Keratinocyte (primary cell): Measurements from ENCODE around the gene ASIC2. TPM values are rescaled to one million over a fixed set of nuclear protein-coding genes. Genes with fewer than 3 reads are reported as not detected.

Experiments
- DNase-seq: peaks from one replicate; pipeline ENCODE4 v3.0.0-alpha.2; 2011; ENCODE audit warnings: low read depth, missing footprints, low spot score
- FAIRE-seq: peaks from 2 replicates; lab custom pipeline; 2011; peaks lifted over from hg19 to GRCh38; lab: Jason Lieb, UNC
- H2AFZ ChIP-seq: 2 replicates; pipeline ENCODE4 v1.6.0; 2012; ENCODE audit warnings: low read length, control low read depth, inconsistent platforms; ENCODE audit not compliant: control insufficient read depth
- H3K27ac ChIP-seq: 2 replicates; pipeline ENCODE4 v1.5.1; 2011; ENCODE audit warnings: low read length; ENCODE audit not compliant: control insufficient read depth, insufficient read depth
- H3K27me3 ChIP-seq: 3 replicates; pipeline ENCODE4 v1.6.0; 2011; ENCODE audit warnings: low read length; ENCODE audit not compliant: control insufficient read depth, insufficient read depth; ENCODE audit errors: extremely low read depth
- H3K36me3 ChIP-seq, 2 experiments: 2 replicates in 1 of 2; 3 replicates in 1 of 2; pipeline ENCODE4 v1.5.1; 2011; ENCODE audit warnings: low read length in 2 of 2, mild to moderate bottlenecking in 1 of 2; ENCODE audit not compliant: control insufficient read depth in 2 of 2, insufficient read depth in 2 of 2; ENCODE audit errors: extremely low read depth in 1 of 2
- H3K4me1 ChIP-seq: 3 replicates; pipeline ENCODE4 v1.5.1; 2011; ENCODE audit warnings: low read length; ENCODE audit not compliant: control insufficient read depth, insufficient read depth; ENCODE audit errors: extremely low read depth
- H3K4me2 ChIP-seq: 3 replicates; pipeline ENCODE4 v1.6.0; 2011; ENCODE audit warnings: low read depth, low read length; ENCODE audit not compliant: control insufficient read depth, insufficient read depth; ENCODE audit errors: extremely low read depth
- H3K4me3 ChIP-seq, 3 experiments: fragments of 200-600 bp in 1 of 3; sonication (generic) in 1 of 3; 2 replicates in 2 of 3; 3 replicates in 1 of 3; pipeline ENCODE4 v1.5.1; 2011 to 2016; ENCODE audit warnings: low read length in 3 of 3, mild to moderate bottlenecking in 3 of 3, control low read depth in 2 of 3, inconsistent platforms in 1 of 3, low read depth in 1 of 3, mixed read lengths in 1 of 3, mixed run types in 1 of 3, moderate library complexity in 1 of 3; ENCODE audit not compliant: control insufficient read depth in 2 of 3, insufficient read depth in 2 of 3; ENCODE audit errors: extremely low read depth in 1 of 3
- H3K79me2 ChIP-seq: 2 replicates; pipeline ENCODE4 v1.6.0; 2012; ENCODE audit warnings: low read length; ENCODE audit not compliant: control insufficient read depth, insufficient read depth
- H3K9ac ChIP-seq: 3 replicates; pipeline ENCODE4 v1.6.0; 2011; ENCODE audit warnings: low read length; ENCODE audit not compliant: control insufficient read depth, insufficient read depth; ENCODE audit errors: extremely low read depth
- H3K9me1 ChIP-seq: 3 replicates; pipeline ENCODE4 v1.6.0; 2011; ENCODE audit warnings: low read length; ENCODE audit not compliant: control insufficient read depth, insufficient read depth; ENCODE audit errors: extremely low read depth
- H3K9me3 ChIP-seq: 2 replicates; pipeline ENCODE4 v1.5.1; 2012; ENCODE audit warnings: low read depth, low read length; ENCODE audit not compliant: control insufficient read depth
- H4K20me1 ChIP-seq: 3 replicates; pipeline ENCODE4 v1.6.0; 2011; ENCODE audit warnings: low read length; ENCODE audit not compliant: control insufficient read depth, insufficient read depth; ENCODE audit errors: extremely low read depth
- EZH2 ChIP-seq: IDR thresholded peaks from one replicate; pipeline ENCODE4 v1.6.1; 2012; ENCODE audit warnings: inconsistent platforms, mild to moderate bottlenecking, low read length, moderate library complexity
- dilution Hi-C: fragments of 300-500 bp; cut with MboI; formaldehyde crosslinking; loops from one replicate; pipeline ENCODE4 v1.7.0; 2020; ENCODE audit warnings: low sequenced_read_pairs; ENCODE audit not compliant: extremely low pct_ligation_motif_present
- polyA plus RNA-seq, 5 experiments: library from polyadenylated mRNA; depleted of rRNA in 3 of 5; stranded (reverse) in 3 of 5; stranded (forward) in 1 of 5; unstranded in 1 of 5; fragments of >200 nt; gene quantifications; 1 replicate in 1 of 5; 2 replicates in 3 of 5; 3 replicates in 1 of 5; pipeline versions ENCODE4 v1.2.1 to v1.2.3, GENCODE V29; 2011 to 2012; ENCODE audit warnings: missing spikeins in 2 of 5, low read depth in 1 of 5, low replicate concordance in 1 of 5
- TF ChIP-seq, protein P1 (sequence below), 3 experiments: IDR thresholded peaks in 1 of 3; conservative IDR thresholded peaks in 1 of 3; optimal IDR thresholded peaks in 1 of 3; 2 replicates in 2 of 3; 3 replicates in 1 of 3; pipeline versions ENCODE3 to v1.5.1; 2011; ENCODE audit warnings: low read length in 3 of 3, mild to moderate bottlenecking in 3 of 3, moderate library complexity in 2 of 3, control low read depth in 1 of 3, inconsistent platforms in 1 of 3; ENCODE audit not compliant: insufficient read depth in 2 of 3; ENCODE audit errors: extremely low read depth in 1 of 3

Gene ASIC2
- polyA plus RNA-seq, 1 donor (not counting 4 experiments of a cell fraction or from before 2014, with no cell fraction given): not detected

DNA sequence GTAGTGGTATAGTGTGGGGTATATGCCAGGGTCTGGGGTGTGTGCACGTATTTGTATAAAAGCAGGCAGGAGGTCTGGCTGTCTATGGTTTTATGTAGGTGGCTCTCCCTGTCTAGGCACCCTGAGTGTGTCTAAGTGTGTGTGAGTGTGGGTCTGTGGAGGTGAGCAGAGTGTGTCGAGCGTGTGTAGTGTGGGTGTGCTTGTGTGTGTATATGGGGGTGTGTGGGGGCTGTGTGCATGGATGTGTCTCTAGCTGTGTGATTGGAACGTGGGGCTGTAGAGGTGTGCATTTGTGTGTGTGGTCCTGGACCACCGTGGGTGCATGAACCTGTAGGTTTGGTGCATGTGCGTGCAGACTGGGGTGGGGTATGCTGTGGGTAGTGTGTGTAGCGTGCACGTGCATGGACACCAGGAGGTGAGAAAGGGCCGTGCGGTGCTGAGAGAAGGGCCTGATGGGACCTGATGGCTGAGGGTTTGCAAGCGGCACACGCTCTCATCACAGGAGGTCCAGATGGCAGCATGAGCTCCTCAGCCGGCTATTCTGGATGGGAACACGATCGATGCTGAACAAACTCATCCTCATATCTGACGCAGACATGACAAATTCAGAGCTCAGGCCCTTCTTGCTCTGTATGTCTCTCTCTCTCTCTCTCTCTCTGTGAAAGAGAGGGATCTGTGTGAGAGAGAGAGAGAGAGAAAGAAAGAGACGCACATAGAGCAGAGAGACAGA lies 273.8 kb downstream of the ASIC2 start:
- Histone ChIP-seq H3K27ac (no peak overlapping the region), H3K9ac (no peak overlapping the region), H3K4me3 (no peak overlapping the region), H3K27me3 (peaks cover 14% of the 10 kb centered on the region), H3K4me1 (peaks cover 6% of the 10 kb centered on the region), H3K9me1 (no peaks in the 10 kb centered on the region), H3K36me3 (no peaks in the 10 kb centered on the region), H3K4me2 (no peak overlapping the region), H4K20me1 (no peaks in the 10 kb centered on the region), H3K79me2 (no peaks in the 10 kb centered on the region), H2AFZ (no peak overlapping the region), H3K9me3 (no peaks in the 10 kb centered on the region)
- DNase-seq (no peak), FAIRE-seq (no peak)
- TF ChIP-seq, protein P1, sequence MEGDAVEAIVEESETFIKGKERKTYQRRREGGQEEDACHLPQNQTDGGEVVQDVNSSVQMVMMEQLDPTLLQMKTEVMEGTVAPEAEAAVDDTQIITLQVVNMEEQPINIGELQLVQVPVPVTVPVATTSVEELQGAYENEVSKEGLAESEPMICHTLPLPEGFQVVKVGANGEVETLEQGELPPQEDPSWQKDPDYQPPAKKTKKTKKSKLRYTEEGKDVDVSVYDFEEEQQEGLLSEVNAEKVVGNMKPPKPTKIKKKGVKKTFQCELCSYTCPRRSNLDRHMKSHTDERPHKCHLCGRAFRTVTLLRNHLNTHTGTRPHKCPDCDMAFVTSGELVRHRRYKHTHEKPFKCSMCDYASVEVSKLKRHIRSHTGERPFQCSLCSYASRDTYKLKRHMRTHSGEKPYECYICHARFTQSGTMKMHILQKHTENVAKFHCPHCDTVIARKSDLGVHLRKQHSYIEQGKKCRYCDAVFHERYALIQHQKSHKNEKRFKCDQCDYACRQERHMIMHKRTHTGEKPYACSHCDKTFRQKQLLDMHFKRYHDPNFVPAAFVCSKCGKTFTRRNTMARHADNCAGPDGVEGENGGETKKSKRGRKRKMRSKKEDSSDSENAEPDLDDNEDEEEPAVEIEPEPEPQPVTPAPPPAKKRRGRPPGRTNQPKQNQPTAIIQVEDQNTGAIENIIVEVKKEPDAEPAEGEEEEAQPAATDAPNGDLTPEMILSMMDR (optimal IDR thresholded peaks at IDR 0.05 in 1 of 3, IDR thresholded peaks at IDR 0.05 in 1 of 3, conservative IDR thresholded peaks at IDR 0.05 in 1 of 3; ENCODE audit: extremely low read depth in 1 of 3, insufficient read depth in 2 of 3, low read length in 3 of 3): no peak
- no peak for TF ChIP-seq EZH2
- dilution Hi-C loops: no loop called here

DNA sequence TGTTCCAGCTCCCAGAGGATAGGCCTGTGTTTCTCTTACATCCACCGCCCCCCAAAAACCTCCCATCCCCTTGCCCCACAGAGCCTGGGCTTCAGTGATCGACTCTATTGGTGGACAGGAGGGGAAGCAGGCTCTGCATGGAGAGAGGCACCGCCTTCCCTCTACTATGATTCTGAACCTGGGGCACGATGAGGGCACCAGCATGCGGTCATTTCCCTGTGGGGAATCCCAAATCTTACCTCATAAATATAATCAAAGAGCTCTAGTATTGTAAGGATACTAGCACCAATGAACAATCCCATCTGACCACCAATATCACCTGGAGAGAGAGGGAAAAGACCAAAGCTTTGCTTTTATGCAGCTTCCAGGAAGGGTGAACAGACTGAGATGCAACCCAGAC lies 275.7 kb downstream of the ASIC2 start:
- no peak for DNase-seq
- dilution Hi-C loops: no loop called here
- no peaks in the 10 kb centered on the region for H3K9me1 ChIP-seq
- H3K9ac ChIP-seq: no peak overlapping the region
- peaks cover 15% of the 10 kb centered on the region for H3K4me1 ChIP-seq
- TF ChIP-seq EZH2: no peak
- TF ChIP-seq, protein P1 (optimal IDR thresholded peaks at IDR 0.05 in 1 of 3, IDR thresholded peaks at IDR 0.05 in 1 of 3, conservative IDR thresholded peaks at IDR 0.05 in 1 of 3; ENCODE audit: extremely low read depth in 1 of 3, insufficient read depth in 2 of 3, low read length in 3 of 3): no peak
- H4K20me1 ChIP-seq: no peaks in the 10 kb centered on the region
- peaks cover 14% of the 10 kb centered on the region for H3K27me3 ChIP-seq
- no peaks in the 10 kb centered on the region for H3K36me3 ChIP-seq
- no peaks in the 10 kb centered on the region for H3K79me2 ChIP-seq
- no peak overlapping the region for H3K4me2 ChIP-seq
- H3K27ac ChIP-seq: no peak overlapping the region
- no peak for FAIRE-seq
- no peak overlapping the region for H2AFZ ChIP-seq
- H3K9me3 ChIP-seq: no peaks in the 10 kb centered on the region
- no peak overlapping the region for H3K4me3 ChIP-seq
